Osteocyte (in vitro differentiated cells): ENCODE data around the gene CLIP1. TPM values are rescaled to one million over a fixed set of nuclear protein-coding genes. Genes with fewer than 3 reads are reported as not detected.
"Not testable (repeated sequence)": the region's sequence is repeated elsewhere in the genome, so short reads cannot be mapped to it uniquely, and the experiment has no call there.

ENCODE experiments used
- DNase-seq: peaks from one replicate; pipeline ENCODE4 v3.0.0; 2021; ENCODE audit warnings: mixed read lengths; ENCODE audit not compliant: unreplicated experiment; ENCODE audit errors: extremely low spot score
- H3K27ac Mint-ChIP-seq: one replicate; pipeline ENCODE4 v1.8.0; 2021; ENCODE audit warnings: mild to moderate bottlenecking, mixed read lengths; ENCODE audit not compliant: unreplicated experiment
- H3K27me3 Mint-ChIP-seq: one replicate; pipeline ENCODE4 v1.8.0; 2021; ENCODE audit warnings: mixed read lengths; ENCODE audit not compliant: unreplicated experiment
- H3K36me3 Mint-ChIP-seq: one replicate; pipeline ENCODE4 v1.8.0; 2021; ENCODE audit warnings: mixed read lengths; ENCODE audit not compliant: unreplicated experiment
- H3K4me1 Mint-ChIP-seq: one replicate; pipeline ENCODE4 v1.8.0; 2021; ENCODE audit warnings: mixed read lengths; ENCODE audit not compliant: unreplicated experiment
- H3K4me3 Mint-ChIP-seq: one replicate; pipeline ENCODE4 v1.8.0; 2021; ENCODE audit warnings: mild to moderate bottlenecking, moderate library complexity, mixed read lengths; ENCODE audit not compliant: unreplicated experiment
- H3K9me3 Mint-ChIP-seq: one replicate; pipeline ENCODE4 v1.8.0; 2021; ENCODE audit warnings: mixed read lengths; ENCODE audit not compliant: unreplicated experiment
- total RNA-seq: library from RNA; stranded (reverse); gene quantifications from 2 replicates; pipeline ENCODE4 v1.2.1, GENCODE V29; 2021
- TF ChIP-seq, protein P1 (sequence below): fragments of 200-600 bp; sonication (generic); IDR thresholded peaks from 2 replicates; pipeline ENCODE4 v1.5.0; 2021; ENCODE audit warnings: antibody characterized with exemption, mild to moderate bottlenecking, moderate library complexity

Gene CLIP1
- total RNA-seq, 1 donor from 2014 or later = 100.0 TPM

GRCh38 chr12:122422730-122423257 lies 325 bp upstream of the CLIP1 start:
- no peaks in the 10 kb centered on the region for H3K9me3 Mint-ChIP-seq
- peak overlapping the region; percentile 86 for H3K4me3 Mint-ChIP-seq
- no peak for DNase-seq
- H3K36me3 Mint-ChIP-seq = no peaks in the 10 kb centered on the region
- H3K27me3 Mint-ChIP-seq = no peaks in the 10 kb centered on the region
- peak overlapping the region; percentile 95 for H3K27ac Mint-ChIP-seq
- TF ChIP-seq, protein P1, sequence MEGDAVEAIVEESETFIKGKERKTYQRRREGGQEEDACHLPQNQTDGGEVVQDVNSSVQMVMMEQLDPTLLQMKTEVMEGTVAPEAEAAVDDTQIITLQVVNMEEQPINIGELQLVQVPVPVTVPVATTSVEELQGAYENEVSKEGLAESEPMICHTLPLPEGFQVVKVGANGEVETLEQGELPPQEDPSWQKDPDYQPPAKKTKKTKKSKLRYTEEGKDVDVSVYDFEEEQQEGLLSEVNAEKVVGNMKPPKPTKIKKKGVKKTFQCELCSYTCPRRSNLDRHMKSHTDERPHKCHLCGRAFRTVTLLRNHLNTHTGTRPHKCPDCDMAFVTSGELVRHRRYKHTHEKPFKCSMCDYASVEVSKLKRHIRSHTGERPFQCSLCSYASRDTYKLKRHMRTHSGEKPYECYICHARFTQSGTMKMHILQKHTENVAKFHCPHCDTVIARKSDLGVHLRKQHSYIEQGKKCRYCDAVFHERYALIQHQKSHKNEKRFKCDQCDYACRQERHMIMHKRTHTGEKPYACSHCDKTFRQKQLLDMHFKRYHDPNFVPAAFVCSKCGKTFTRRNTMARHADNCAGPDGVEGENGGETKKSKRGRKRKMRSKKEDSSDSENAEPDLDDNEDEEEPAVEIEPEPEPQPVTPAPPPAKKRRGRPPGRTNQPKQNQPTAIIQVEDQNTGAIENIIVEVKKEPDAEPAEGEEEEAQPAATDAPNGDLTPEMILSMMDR = no peak
- H3K4me1 Mint-ChIP-seq = peaks cover 39% of the 10 kb centered on the region

- no peaks in the 10 kb centered on the region for H3K27me3 Mint-ChIP-seq
- H3K27ac Mint-ChIP-seq = peak overlapping the region; percentile 96
- H3K9me3 Mint-ChIP-seq = no peaks in the 10 kb centered on the region
- peak overlapping the region; percentile 84 for H3K4me3 Mint-ChIP-seq
- peaks cover 45% of the 10 kb centered on the region for H3K4me1 Mint-ChIP-seq
- no peaks in the 10 kb centered on the region for H3K36me3 Mint-ChIP-seq
- no peak for DNase-seq
- TF ChIP-seq, protein P1 = no peak
These were observed 1.2 kb downstream of the CLIP1 start for GRCh38 chr12:122421187-122421820.

- Mint-ChIP-seq H3K4me1 (peaks cover 45% of the 10 kb centered on the region), H3K9me3 (no peaks in the 10 kb centered on the region), H3K27ac (peak overlapping the region; percentile 96), H3K36me3 (no peaks in the 10 kb centered on the region), H3K4me3 (peak overlapping the region; percentile 84), H3K27me3 (no peaks in the 10 kb centered on the region)
- DNase-seq = no peak
- TF ChIP-seq, protein P1 = no peak
These were observed 1.9 kb downstream of the CLIP1 start for GRCh38 chr12:122420471-122421162.

DNA sequence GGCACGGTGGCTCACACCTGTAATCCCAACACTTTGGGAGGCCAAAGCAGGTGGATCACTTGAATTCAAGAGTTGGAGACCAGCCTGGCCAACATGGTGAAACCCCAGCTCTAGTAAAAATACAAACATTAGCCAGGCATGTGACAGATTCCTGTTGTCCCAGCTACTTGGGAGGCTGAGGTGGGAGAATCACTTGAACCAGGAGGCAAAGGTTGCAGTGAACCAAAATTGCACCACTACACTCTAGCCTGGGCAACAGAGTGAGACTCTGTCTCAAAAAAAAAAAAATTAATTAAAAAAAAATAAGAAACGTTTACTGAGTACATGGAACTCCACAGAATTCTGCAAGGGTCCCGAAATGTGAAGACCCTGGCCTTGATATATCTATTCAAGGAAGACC lies 3.4 kb downstream of the CLIP1 start:
- not testable (repeated sequence) for H3K27me3 Mint-ChIP-seq, H3K36me3 Mint-ChIP-seq, DNase-seq, H3K9me3 Mint-ChIP-seq, H3K4me3 Mint-ChIP-seq
- Mint-ChIP-seq H3K27ac (peak overlapping the region; percentile 18), H3K4me1 (peaks cover 45% of the 10 kb centered on the region)

DNA sequence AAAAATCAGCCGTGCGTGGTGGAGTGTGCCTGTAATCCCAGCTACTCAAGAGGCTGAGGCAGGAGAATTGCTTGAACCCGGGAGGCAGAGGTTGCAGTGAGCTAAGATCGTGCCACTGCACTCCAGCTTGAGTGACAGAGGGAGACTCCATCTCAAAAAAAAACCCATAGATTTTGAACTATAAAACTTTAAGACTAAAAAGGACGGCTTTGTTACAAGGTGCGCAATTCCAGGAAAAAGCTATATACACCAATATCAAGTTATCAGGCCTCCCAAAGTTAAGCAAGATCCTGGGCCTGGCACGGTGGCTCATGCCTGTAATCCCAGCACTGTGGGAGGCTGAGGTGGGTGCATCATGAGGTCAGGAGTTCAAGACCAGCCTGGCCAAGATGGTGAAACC lies 6.8 kb downstream of the CLIP1 start:
- H3K27me3 Mint-ChIP-seq, H3K9me3 Mint-ChIP-seq, H3K36me3 Mint-ChIP-seq, DNase-seq, H3K4me3 Mint-ChIP-seq, H3K27ac Mint-ChIP-seq: not testable (repeated sequence)
- peaks cover 50% of the 10 kb centered on the region for H3K4me1 Mint-ChIP-seq
